H9 (cell line): Measurements from ENCODE around the gene ZNF429. TPM values are rescaled to one million over a fixed set of nuclear protein-coding genes. Genes with fewer than 3 reads are reported as not detected.

Experiments used
- DNase-seq: peaks from one replicate; pipeline ENCODE4 v3.0.0-alpha.2; 2017
- H2AFZ ChIP-seq: one replicate; pipeline ENCODE4 v1.6.1; 2013; ENCODE audit warnings: mild to moderate bottlenecking, low read length, control low read depth, moderate library complexity
- H2AK5ac ChIP-seq: 2 replicates; pipeline ENCODE4 v1.6.1; 2013; ENCODE audit warnings: low read length, control low read depth, mixed read lengths; ENCODE audit not compliant: insufficient read length
- H2BK120ac ChIP-seq: one replicate; pipeline ENCODE4 v1.6.1; 2013; ENCODE audit warnings: low read depth, mild to moderate bottlenecking, low read length, control low read depth, inconsistent platforms; ENCODE audit not compliant: poor library complexity, severe bottlenecking
- H2BK12ac ChIP-seq: 2 replicates; pipeline ENCODE4 v1.6.1; 2013; ENCODE audit warnings: low read length, control low read depth, mixed read lengths, low read depth; ENCODE audit not compliant: insufficient read length
- H2BK15ac ChIP-seq: 2 replicates; pipeline ENCODE4 v1.6.1; 2013; ENCODE audit warnings: low read depth, low read length, control low read depth
- H2BK20ac ChIP-seq: one replicate; pipeline ENCODE4 v1.6.1; 2013; ENCODE audit warnings: low read depth, mild to moderate bottlenecking, low read length, control low read depth, inconsistent platforms; ENCODE audit not compliant: poor library complexity, severe bottlenecking
- H2BK5ac ChIP-seq: 2 replicates; pipeline ENCODE4 v1.6.1; 2013; ENCODE audit warnings: low read length, control low read depth, mixed read lengths; ENCODE audit not compliant: insufficient read length
- H3K14ac ChIP-seq: 2 replicates; pipeline ENCODE4 v1.6.1; 2013; ENCODE audit warnings: low read length, control low read depth; ENCODE audit not compliant: insufficient read depth
- H3K18ac ChIP-seq: 2 replicates; pipeline ENCODE4 v1.6.1; 2013; ENCODE audit warnings: low read depth, mild to moderate bottlenecking, mixed read lengths, low read length, control low read depth; ENCODE audit not compliant: insufficient read length
- H3K23ac ChIP-seq: 2 replicates; pipeline ENCODE4 v1.6.1; 2013; ENCODE audit warnings: low read length, control low read depth, mixed read lengths, low read depth; ENCODE audit not compliant: insufficient read length
- H3K23me2 ChIP-seq: 2 replicates; pipeline ENCODE4 v1.6.1; 2013; ENCODE audit warnings: low read depth, mild to moderate bottlenecking, mixed read lengths, low read length, control low read depth; ENCODE audit not compliant: insufficient read length, poor library complexity, severe bottlenecking
- H3K27ac ChIP-seq: 2 replicates; pipeline ENCODE4 v1.5.1; 2013; ENCODE audit warnings: low read length, control low read depth, mixed read lengths, low read depth; ENCODE audit not compliant: insufficient read length
- H3K27me3 ChIP-seq: 2 replicates; pipeline ENCODE4 v1.6.1; 2013; ENCODE audit warnings: low read length, control low read depth, inconsistent platforms; ENCODE audit not compliant: insufficient read depth
- H3K4ac ChIP-seq: 2 replicates; pipeline ENCODE4 v1.6.1; 2013; ENCODE audit warnings: low read depth, mild to moderate bottlenecking, control low read depth, inconsistent platforms, low read length, moderate library complexity
- H3K4me1 ChIP-seq: 2 replicates; pipeline ENCODE4 v1.6.1; 2013; ENCODE audit warnings: low read length, control low read depth, inconsistent platforms; ENCODE audit not compliant: insufficient read depth
- H3K4me2 ChIP-seq: 2 replicates; pipeline ENCODE4 v1.6.1; 2013; ENCODE audit warnings: low read length, control low read depth, mixed read lengths; ENCODE audit not compliant: insufficient read length, insufficient read depth
- H3K56ac ChIP-seq: 2 replicates; pipeline ENCODE4 v1.6.1; 2013; ENCODE audit warnings: low read depth, mild to moderate bottlenecking, mixed read lengths, low read length, control low read depth; ENCODE audit not compliant: insufficient read length
- H3K79me1 ChIP-seq: 2 replicates; pipeline ENCODE4 v1.6.1; 2013; ENCODE audit warnings: low read depth, mild to moderate bottlenecking, moderate library complexity, low read length, control low read depth, inconsistent platforms; ENCODE audit not compliant: insufficient read depth, poor library complexity, severe bottlenecking
- H3K79me2 ChIP-seq: 2 replicates; pipeline ENCODE4 v1.6.1; 2013; ENCODE audit warnings: low read length, control low read depth, inconsistent platforms; ENCODE audit not compliant: insufficient read depth
- H3K9ac ChIP-seq: 2 replicates; pipeline ENCODE4 v1.6.1; 2013; ENCODE audit warnings: low read length, control low read depth, mixed read lengths; ENCODE audit not compliant: insufficient read length; ENCODE audit errors: extremely low read depth
- H3K9me3 ChIP-seq: one replicate; pipeline ENCODE4 v1.6.1; 2013; ENCODE audit warnings: low read depth, low read length, inconsistent platforms; ENCODE audit not compliant: control insufficient read depth
- H3T11ph ChIP-seq: one replicate; pipeline ENCODE4 v1.6.1; 2013; ENCODE audit warnings: mild to moderate bottlenecking, low read length, control low read depth, inconsistent platforms
- H4K20me1 ChIP-seq: one replicate; pipeline ENCODE4 v1.6.1; 2013; ENCODE audit not compliant: control insufficient read depth, insufficient read length, insufficient read depth
- H4K5ac ChIP-seq: 2 replicates; pipeline ENCODE4 v1.6.1; 2013; ENCODE audit warnings: low read depth, mild to moderate bottlenecking, mixed read lengths, low read length, control low read depth; ENCODE audit not compliant: insufficient read length
- H4K8ac ChIP-seq: replicated peaks from 2 replicates; pipeline ENCODE4 v1.6.1; 2013; ENCODE audit warnings: low read length, control low read depth, mixed read lengths, low read depth; ENCODE audit not compliant: insufficient read length
- H4K91ac ChIP-seq: 2 replicates; pipeline ENCODE4 v1.6.1; 2013; ENCODE audit warnings: low read depth, mild to moderate bottlenecking, moderate library complexity, mixed read lengths, low read length, control low read depth; ENCODE audit not compliant: insufficient read length
- H3K27ac Mint-ChIP-seq, 3 experiments: 2 replicates in 2 of 3; 3 replicates in 1 of 3; pipeline ENCODE4 v1.8.0; 2020 to 2021; ENCODE audit warnings: mixed read lengths in 3 of 3, mild to moderate bottlenecking in 1 of 3, moderate library complexity in 1 of 3
- H3K27me3 Mint-ChIP-seq: 2 replicates; pipeline ENCODE4 v1.8.0; 2021; ENCODE audit warnings: low read depth, mild to moderate bottlenecking, moderate library complexity, mixed read lengths
- H3K36me3 Mint-ChIP-seq, 3 experiments: 2 replicates in 2 of 3; 3 replicates in 1 of 3; pipeline ENCODE4 v1.8.0; 2020 to 2021; ENCODE audit warnings: low read depth in 3 of 3, mixed read lengths in 3 of 3; ENCODE audit not compliant: insufficient read depth in 1 of 3
- H3K4me1 Mint-ChIP-seq, 2 experiments: 2 replicates each; pipeline ENCODE4 v1.8.0; 2020; ENCODE audit warnings: mixed read lengths in 2 of 2
- H3K4me3 Mint-ChIP-seq, 2 experiments: 2 replicates in 1 of 2; 3 replicates in 1 of 2; pipeline ENCODE4 v1.8.0; 2020 to 2021; ENCODE audit warnings: mild to moderate bottlenecking in 2 of 2, mixed read lengths in 2 of 2, moderate library complexity in 1 of 2
- H3K9me3 Mint-ChIP-seq, 2 experiments: 2 replicates in 1 of 2; 3 replicates in 1 of 2; pipeline ENCODE4 v1.8.0; 2020; ENCODE audit warnings: mild to moderate bottlenecking in 2 of 2, mixed read lengths in 2 of 2, moderate library complexity in 1 of 2
- CTCF ChIP-seq: fragments of 200-600 bp; sonication (generic); conservative IDR thresholded peaks from 3 replicates; pipeline ENCODE4 v1.8.0; 2021; ENCODE audit warnings: antibody characterized with exemption, mild to moderate bottlenecking
- total RNA-seq: library from RNA; stranded (reverse); gene quantifications from 2 replicates; pipeline ENCODE4 v1.2.1, GENCODE V29; 2021

The ZNF429 gene
- total RNA-seq, 1 experiment from 2014 or later: 11.2 TPM

GRCh38 chr19:21460686-21461085, 44.7 kb upstream of the ZNF429 start:
- H3K4me1 ChIP-seq: no peaks in the 10 kb centered on the region
- no peaks in the 10 kb centered on the region for H3K27me3 ChIP-seq
- Mint-ChIP-seq H3K9me3 (peaks cover 30 to 50% of the 10 kb centered on the region in 2 experiments), H3K4me3 (no peak overlapping the region; a peak in 1 of 5 replicates), H3K36me3 (peaks cover 46 to 58% (median 57%) of the 10 kb centered on the region in 3 experiments), H3K4me1 (peaks cover 9 to 11% of the 10 kb centered on the region in 2 experiments), H3K27me3 (no peaks in the 10 kb centered on the region), H3K27ac (no peak overlapping the region)
- H2BK5ac ChIP-seq: no peak overlapping the region
- H2BK12ac ChIP-seq: no peak overlapping the region
- no peak overlapping the region for H4K8ac ChIP-seq
- no peak overlapping the region for H2BK20ac ChIP-seq
- H3K56ac ChIP-seq: no peak overlapping the region
- no peaks in the 10 kb centered on the region for H3K23me2 ChIP-seq
- no peak overlapping the region for H4K5ac ChIP-seq
- H4K91ac ChIP-seq: no peak overlapping the region
- H3K14ac ChIP-seq: no peak overlapping the region
- H3K79me2 ChIP-seq: peaks cover 4% of the 10 kb centered on the region; the same call in 1 of the 2 replicates
- H2BK120ac ChIP-seq: no peak overlapping the region
- H3K4ac ChIP-seq: no peak overlapping the region
- H3T11ph ChIP-seq: no peak overlapping the region
- peaks cover 10% of the 10 kb centered on the region for H3K9me3 ChIP-seq
- no peak overlapping the region for H3K4me2 ChIP-seq
- H3K9ac ChIP-seq: no peak overlapping the region
- no peaks in the 10 kb centered on the region for H4K20me1 ChIP-seq
- DNase-seq: no peak
- no peak overlapping the region for H2AK5ac ChIP-seq
- H3K23ac ChIP-seq: no peak overlapping the region
- H3K18ac ChIP-seq: no peak overlapping the region
- no peak for TF ChIP-seq CTCF
- no peaks in the 10 kb centered on the region for H3K79me1 ChIP-seq
- H2BK15ac ChIP-seq: no peak overlapping the region
- no peak overlapping the region for H3K27ac ChIP-seq
- no peak overlapping the region for H2AFZ ChIP-seq
